NCI-H1417 treated with DMSO at 0.1 percent for 48 hours (cell line): Measurements from ENCODE around the gene OR13J1.
A peak's percentile ranks its signal among the peaks of the same experiment; 100 is the strongest.

Experiments used
- DNase-seq: peaks from one replicate; lab custom pipeline; 2025; lab: John Stamatoyannopoulos, UW

OR13J1 gene

DNA sequence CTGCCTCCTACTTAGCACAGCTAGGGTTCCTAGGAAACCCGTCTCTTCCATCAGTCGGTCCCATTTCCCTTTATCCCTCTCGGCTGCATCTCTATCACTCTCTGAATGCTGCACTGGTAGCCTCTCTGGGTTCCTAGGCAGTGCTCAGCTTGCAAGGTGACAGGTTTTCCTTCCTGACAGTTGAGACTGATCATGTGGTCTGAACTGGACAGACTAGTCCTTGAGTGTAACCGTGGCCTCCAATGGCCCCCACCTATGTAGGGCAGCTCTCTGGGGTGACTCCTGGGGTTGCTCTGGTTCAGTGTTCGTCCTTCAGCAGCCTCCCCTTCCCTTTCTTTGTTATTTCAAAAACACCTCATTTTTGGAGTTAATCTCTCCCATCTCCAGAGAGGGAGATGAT, 37.4 kb downstream of the OR13J1 start:
- DNase-seq, result no peak

- no peak for DNase-seq
Observed at GRCh38 chr9:35831040-35831439, 39.2 kb downstream of the OR13J1 start.

GRCh38 chr9:35829764-35830096, 40.5 kb downstream of the OR13J1 start:
- DNase-seq, result no peak

GRCh38 chr9:35829084-35829763, 41.0 kb downstream of the OR13J1 start, which contains the start of gene TMEM8B:
TSS of gene TMEM8B (plus strand) at chr9:35829228. CDS start at chr9:35829448, 220 bp downstream.
- peak; percentile 6 for DNase-seq

GRCh38 chr9:35828716-35829083, 41.5 kb downstream of the OR13J1 start, which contains the start of gene FAM221B:
TSS of gene FAM221B (minus strand) at chr9:35828732. CDS start at chr9:35826161, 2,571 bp downstream.
- DNase-seq, result no peak

- no peak for DNase-seq
Observed at GRCh38 chr9:35827486-35827885, 42.7 kb downstream of the OR13J1 start.

DNA sequence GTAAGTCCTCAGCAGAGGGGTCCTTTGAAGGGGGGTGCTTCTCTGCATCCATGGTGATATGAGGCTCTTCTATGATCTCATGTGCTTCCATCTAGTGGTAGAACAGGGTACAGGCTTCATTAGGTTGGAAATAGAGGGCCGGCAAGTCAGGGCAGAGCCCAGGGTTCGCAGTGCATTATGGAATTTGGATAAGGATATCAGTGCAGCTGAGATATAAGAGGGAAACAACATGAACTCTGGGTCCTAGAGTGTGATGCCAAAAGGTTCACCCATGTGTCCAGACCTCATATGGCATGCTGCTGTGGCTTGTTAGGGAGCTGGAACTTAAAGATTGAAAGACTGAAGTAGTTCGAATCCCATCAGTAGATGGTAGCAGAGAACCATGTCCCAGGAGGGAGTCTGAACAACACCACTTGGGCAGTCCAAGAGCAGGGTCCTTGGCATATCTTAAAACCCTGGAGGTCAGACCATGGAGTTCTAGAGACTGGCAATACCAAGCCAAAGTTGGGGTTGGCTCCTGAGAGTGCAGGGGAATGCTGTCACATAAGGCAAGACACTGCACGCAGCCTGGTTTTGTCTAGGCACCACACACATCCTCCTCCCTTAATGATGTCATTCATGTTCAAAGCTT, 44.0 kb downstream of the OR13J1 start:
- no peak for DNase-seq

GRCh38 chr9:35822926-35823325, 47.3 kb downstream of the OR13J1 start:
- DNase-seq, result no peak

- no peak for DNase-seq
Observed at GRCh38 chr9:35820076-35820475, 50.1 kb downstream of the OR13J1 start.
